ENCODE data around the gene KCNK4.
"Not testable (repeated sequence)": the region's sequence is repeated elsewhere in the genome, so short reads cannot be mapped to it uniquely, and the experiment has no call there.

KCNK4 gene

DNA sequence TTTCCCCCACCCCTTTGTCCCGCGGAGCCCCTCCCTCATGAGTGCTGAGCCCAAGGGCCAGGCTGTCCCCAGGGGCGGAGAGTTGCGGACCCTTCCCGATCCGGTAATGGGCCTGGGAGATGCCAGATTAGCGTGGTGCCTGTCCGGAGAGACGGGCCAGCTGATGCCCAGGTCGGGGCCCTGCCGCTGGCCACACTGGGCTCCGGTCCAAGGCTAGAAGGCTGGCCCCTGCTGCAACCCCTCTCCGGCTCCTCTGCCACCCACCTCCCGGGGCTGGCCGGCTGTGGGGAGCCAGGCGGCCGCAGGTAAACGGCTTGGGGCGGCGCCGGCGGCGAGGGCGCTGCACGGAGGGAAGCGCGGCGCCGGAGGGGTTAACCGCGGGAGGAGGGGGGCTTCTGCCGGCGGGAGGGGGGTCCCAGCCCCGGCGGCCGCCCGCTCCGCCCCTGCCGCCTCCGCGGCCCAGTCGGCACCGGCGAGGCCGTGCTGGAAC is at the start of gene KCNK4:
Gene KCNK4, plus strand, starts transcription at position 41 of the 490 bp plus-strand sequence. CDS start 1,717 bp downstream, outside the sequence.
- DNase-seq (ENCODE audit: low read depth) = no peak

GRCh38 chr11:64241491-64242374 is 49.4 kb upstream of the KCNK4 start:
- no peak for DNase-seq (ENCODE audit: low read depth)

GRCh38 chr11:64243236-64243854 is 47.8 kb upstream of the KCNK4 start:
- DNase-seq (ENCODE audit: low read depth) = no peak

DNA sequence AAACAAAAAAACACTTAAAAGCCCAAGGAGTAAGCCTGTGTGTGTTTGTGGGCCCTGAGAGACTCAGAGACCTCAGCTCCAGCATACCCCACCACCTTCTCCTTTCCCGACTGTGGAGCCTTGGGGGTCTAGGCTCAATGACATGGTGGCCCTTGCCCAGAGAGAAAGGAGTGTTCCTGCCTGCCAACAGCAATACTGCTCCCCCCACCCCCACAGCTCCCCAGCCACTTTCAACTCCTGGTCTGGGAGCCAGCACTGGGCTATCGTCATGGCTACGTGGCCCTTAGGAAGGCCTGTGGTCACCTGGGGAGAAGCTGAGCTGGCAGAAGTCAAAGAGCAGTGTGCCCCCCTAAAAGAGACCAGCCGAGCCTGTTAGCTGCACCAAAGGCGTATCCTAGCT is 47.0 kb upstream of the KCNK4 start:
- DNase-seq (ENCODE audit: low read depth) = no peak

DNA sequence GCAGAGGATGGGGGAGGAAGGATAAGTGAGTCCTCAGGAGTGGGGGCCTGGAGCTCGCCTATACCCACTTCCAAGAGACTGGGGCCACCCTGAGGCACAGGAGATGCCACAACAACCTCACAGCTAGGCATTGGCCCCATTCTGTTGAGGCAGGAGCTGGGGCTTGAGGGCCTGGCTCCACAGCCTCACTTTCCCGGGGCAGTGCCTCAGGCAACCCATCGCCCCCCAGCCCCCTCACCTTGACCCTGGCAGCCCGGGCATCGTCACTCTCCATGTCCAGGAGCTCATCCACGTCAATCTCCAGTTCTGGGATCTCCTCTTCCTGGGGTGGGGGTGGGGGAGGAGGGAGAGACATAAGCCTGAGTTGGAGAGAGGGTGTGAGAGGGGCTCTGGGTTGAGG is 46.1 kb upstream of the KCNK4 start:
- no peak for DNase-seq (ENCODE audit: low read depth)

- no peak for DNase-seq (ENCODE audit: low read depth)
These were observed 45.7 kb upstream of the KCNK4 start for GRCh38 chr11:64245401-64245796.

DNA sequence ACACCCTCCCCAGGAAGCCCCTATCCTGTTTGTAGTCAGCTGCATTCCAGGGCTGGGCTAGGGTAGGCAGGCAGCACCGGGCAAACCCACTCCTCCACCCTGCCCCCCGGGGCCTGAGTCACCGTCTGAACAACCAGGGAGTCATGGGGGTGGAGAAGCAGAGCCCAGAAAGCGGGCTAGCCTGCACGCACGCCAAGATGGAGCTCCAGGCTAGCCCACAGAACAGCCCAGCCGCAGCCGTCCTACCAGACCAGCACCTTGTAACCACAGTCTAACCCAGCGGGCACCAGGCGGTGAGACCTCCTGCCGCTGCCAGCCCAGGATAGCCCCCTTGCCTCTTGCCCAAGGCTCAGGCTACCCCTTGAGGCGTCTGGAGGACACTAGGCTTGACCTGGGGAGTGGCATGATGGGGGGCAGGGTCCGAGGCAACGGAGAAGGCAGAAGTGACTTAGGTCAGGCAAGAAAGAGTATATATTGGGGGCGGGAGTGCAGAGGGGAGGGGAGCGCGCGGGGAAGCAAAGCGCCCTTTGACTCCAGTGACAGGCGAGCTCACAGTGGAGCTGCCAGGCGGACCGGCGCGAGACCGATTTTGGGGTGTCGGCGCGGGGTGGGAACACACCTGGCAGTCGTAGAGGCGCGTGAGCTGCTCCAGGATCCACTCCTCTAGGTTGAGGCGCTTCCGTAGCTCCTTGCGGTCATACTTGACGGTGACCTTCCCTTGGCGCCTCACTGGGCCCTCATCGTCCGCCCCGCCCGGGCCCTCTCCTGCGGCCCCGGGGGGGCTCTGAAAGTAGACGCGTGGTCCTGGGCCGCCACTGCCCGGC is 45.1 kb upstream of the KCNK4 start:
- DNase-seq (ENCODE audit: low read depth) = peak; percentile 66

- not testable (repeated sequence) for DNase-seq (ENCODE audit: low read depth)
These were observed 44.6 kb upstream of the KCNK4 start for GRCh38 chr11:64246621-64246870.

DNA sequence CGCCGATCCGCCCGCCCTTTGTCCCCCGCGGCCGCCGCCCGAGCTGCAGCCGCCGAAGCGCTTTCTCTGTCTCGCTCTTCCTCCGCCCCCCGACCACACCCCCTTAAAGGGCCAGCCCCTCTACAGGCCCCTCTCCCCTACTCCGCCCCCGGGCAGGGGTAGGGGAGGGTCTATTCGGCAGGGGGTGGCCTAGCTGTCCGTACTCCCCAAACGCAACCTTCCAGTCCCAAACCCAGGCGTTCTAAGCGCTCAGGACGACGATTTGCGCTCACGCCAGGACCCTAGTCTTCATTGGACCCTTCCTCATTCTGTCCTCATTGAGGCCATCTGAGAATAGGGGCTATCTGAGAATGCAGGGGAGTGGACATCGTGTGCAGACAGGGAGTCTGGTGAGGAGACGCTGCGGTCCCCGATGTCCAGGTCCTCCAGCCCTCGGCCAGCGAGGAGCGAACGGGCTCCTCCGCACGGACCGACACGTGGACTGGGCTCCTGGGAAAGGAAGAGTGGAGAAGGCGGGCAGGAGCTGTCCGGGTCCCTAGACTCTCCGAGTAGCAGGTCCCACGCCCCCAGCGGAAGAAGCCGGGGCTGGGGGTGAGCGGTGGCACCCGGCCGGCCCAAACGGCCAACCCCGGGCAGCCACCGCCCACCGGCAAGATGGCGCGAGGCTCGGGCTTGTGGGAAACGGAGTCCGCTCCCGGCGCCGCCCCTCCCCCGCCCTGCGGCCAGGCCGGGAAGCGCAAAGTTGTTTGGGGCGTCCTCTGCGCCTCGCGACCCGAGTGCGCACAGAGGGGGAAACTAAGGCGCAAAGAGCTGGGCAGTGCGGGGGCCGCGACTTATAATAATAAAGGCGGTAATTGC is 44.0 kb upstream of the KCNK4 start, which contains the start of gene PPP1R14B:
Gene PPP1R14B, minus strand, starts transcription at position 73 of the 858 bp plus-strand sequence. CDS start 270 bp downstream, outside the sequence.
- DNase-seq (ENCODE audit: low read depth) = peak; percentile 70

- no peak for DNase-seq (ENCODE audit: low read depth)
These were observed 43.2 kb upstream of the KCNK4 start for GRCh38 chr11:64247729-64248531.

DNA sequence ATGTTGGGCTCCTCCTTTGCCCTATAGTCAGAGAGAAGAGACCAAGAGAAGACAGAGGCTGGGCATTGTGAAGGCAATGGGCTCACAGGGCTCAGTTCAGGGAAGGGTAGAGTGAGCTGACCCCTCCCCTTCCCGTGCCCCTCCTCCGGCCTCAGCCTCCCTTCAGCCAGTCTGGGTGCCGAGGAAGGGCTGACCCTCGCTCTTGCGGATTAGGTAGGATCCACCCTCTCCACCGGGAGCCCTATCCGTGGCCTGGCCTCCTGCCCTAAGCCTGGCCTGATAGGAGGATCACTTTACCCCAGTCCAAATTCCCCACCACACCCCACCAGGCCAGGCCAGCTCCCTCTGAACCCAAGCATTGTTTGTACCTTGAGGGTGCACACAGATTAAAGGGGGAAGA is 42.5 kb upstream of the KCNK4 start:
- no peak for DNase-seq (ENCODE audit: low read depth)

GRCh38 chr11:64249038-64249437 is 42.1 kb upstream of the KCNK4 start:
- DNase-seq (ENCODE audit: low read depth) = no peak

DNA sequence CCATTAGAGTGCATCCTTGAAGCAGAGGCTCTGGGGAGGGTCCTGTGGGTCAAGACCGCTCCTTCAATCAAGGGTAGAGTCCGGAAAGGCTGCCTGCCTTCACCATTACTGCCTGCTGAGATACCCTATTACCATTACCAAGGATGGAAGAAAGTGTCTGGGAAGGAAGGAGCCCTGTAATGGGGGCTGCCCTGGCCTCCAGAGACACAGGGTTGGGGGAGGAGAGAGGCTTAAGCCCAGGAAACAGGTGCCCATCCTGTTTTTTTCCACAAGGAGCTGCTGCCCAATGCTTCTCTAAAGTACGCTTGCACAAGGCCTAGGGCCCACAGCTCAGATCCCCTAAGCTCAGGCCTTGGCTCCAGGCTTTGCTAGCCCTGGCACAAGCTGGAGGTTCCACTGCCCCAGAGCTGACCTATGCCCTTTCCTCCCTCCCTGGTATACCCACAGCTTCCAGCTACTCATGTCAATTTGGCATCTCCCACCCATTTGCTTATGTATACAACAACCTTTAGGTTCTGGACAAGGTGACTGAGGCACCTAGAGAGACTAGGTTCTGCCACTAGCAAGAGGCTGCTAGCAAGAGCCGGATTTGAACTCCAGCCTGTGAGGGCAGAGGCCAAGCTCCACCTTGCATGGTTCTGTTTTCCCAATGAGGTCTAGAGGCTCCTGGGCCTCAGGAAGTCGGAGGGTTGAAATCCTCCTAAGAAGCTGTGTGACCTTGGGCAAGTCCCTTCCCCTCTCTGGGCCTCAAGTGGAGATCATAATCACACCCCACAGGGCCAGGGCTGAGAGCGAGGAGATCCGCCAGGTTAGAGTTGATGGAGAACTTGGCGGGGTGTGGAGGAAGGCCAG is 41.3 kb upstream of the KCNK4 start:
- DNase-seq (ENCODE audit: low read depth) = no peak

GRCh38 chr11:64250415-64251015 is 40.6 kb upstream of the KCNK4 start:
- no peak for DNase-seq (ENCODE audit: low read depth)

DNA sequence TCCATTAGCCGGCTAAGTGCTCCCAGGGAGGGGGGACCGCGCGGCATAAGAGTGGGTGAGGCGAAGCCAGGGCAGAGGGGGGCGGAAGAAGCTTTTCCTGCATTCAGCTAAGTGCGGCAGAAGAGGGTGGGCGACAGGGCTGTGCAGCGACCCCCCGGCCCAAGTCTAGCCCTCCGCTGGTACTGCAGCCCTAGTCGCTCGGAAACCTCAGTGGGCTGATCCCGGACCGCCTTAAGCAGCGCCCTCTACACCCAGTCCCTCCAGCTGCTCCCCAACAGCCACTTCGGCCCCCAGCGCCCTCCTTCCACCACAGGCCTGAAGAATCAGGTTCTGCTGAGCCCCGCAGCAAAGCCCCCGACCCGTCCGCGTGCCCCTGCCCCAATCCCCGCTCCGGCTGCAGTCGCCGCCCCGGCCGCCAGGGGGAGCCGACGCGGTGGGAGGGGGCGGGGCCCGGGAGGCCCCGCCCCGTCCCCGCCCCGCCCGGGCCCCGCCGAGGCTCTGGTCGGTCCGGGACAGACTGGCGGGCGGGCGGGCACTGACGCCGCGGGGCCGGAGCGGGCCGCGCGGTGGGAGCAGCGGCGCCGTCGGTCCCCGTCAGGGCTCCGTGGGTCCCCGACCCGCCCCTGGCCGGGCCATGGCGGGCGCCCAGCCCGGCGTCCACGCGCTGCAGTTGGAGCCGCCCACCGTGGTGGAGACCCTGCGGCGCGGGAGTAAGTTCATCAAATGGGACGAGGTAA is 39.9 kb upstream of the KCNK4 start, which contains the start of gene PLCB3:
Gene PLCB3, plus strand, starts transcription at position 515 of the 737 bp plus-strand sequence. Its CDS starts 120 bp downstream, at position 635.
- DNase-seq (ENCODE audit: low read depth) = peak; percentile 45

GRCh38 chr11:64251753-64252002 is 39.4 kb upstream of the KCNK4 start:
- DNase-seq (ENCODE audit: low read depth) = no peak

- DNase-seq (ENCODE audit: low read depth) = no peak
These were observed 38.9 kb upstream of the KCNK4 start for GRCh38 chr11:64252003-64252872.

- no peak for DNase-seq (ENCODE audit: low read depth)
These were observed 38.1 kb upstream of the KCNK4 start for GRCh38 chr11:64253043-64253442.
